ENCODE results near the gene MIEF1. TPM values are rescaled to one million over a fixed set of nuclear protein-coding genes. Genes with fewer than 3 reads are reported as not detected.

Gene MIEF1
- total RNA-seq, 2 donors from 2014 or later: 49.6 to 71.2 TPM

- Mint-ChIP-seq H3K27me3 (no peaks in the 10 kb centered on the region), H3K36me3 (no peaks in the 10 kb centered on the region), H3K9me3 (no peaks in the 10 kb centered on the region), H3K27ac (no peak overlapping the region), H3K4me1 (ENCODE audit: low read depth in 2 of 2) (peaks cover 5 to 7% of the 10 kb centered on the region in 2 donors), H3K4me3 (no peak overlapping the region)
- peak; percentile 77 for DNase-seq (ENCODE audit: low spot score)
- peak; percentile 91 for ATAC-seq
Measured at GRCh38 chr22:39490135-39490798, 11.8 kb upstream of the MIEF1 start.

GRCh38 chr22:39490966-39491680, 11.0 kb upstream of the MIEF1 start:
- Mint-ChIP-seq H3K27me3 (no peaks in the 10 kb centered on the region), H3K4me1 (ENCODE audit: low read depth in 2 of 2) (peaks cover 5 to 7% of the 10 kb centered on the region in 2 donors), H3K36me3 (no peaks in the 10 kb centered on the region), H3K27ac (no peak overlapping the region), H3K9me3 (no peaks in the 10 kb centered on the region), H3K4me3 (no peak overlapping the region)
- ATAC-seq (no peak), DNase-seq (ENCODE audit: low spot score) (no peak)

GRCh38 chr22:39491696-39492095, 10.4 kb upstream of the MIEF1 start:
- ATAC-seq: no peak
- Mint-ChIP-seq H3K9me3 (no peaks in the 10 kb centered on the region), H3K4me3 (no peak overlapping the region), H3K36me3 (no peaks in the 10 kb centered on the region), H3K27ac (no peak overlapping the region), H3K27me3 (no peaks in the 10 kb centered on the region), H3K4me1 (ENCODE audit: low read depth in 2 of 2) (peaks cover 5 to 7% of the 10 kb centered on the region in 2 donors)
- DNase-seq (ENCODE audit: low spot score): no peak

- Mint-ChIP-seq H3K27ac (no peak overlapping the region), H3K36me3 (no peaks in the 10 kb centered on the region), H3K4me1 (ENCODE audit: low read depth in 2 of 2) (peaks cover 5 to 7% of the 10 kb centered on the region in 2 donors), H3K4me3 (no peak overlapping the region), H3K27me3 (no peaks in the 10 kb centered on the region), H3K9me3 (no peaks in the 10 kb centered on the region)
- ATAC-seq (no peak), DNase-seq (ENCODE audit: low spot score) (no peak)
Measured at GRCh38 chr22:39492186-39492585, 9.9 kb upstream of the MIEF1 start.

- Mint-ChIP-seq H3K9me3 (no peaks in the 10 kb centered on the region), H3K36me3 (no peaks in the 10 kb centered on the region), H3K4me1 (ENCODE audit: low read depth in 2 of 2) (peaks cover 5 to 7% of the 10 kb centered on the region in 2 donors), H3K27ac (no peak overlapping the region), H3K4me3 (no peak overlapping the region), H3K27me3 (no peaks in the 10 kb centered on the region)
- DNase-seq (ENCODE audit: low spot score): no peak
- ATAC-seq: no peak
Measured at GRCh38 chr22:39493759-39494158, 8.3 kb upstream of the MIEF1 start.

GRCh38 chr22:39494471-39495120, 7.5 kb upstream of the MIEF1 start:
- Mint-ChIP-seq H3K4me3 (no peak overlapping the region), H3K9me3 (no peaks in the 10 kb centered on the region), H3K27me3 (no peaks in the 10 kb centered on the region), H3K4me1 (ENCODE audit: low read depth in 2 of 2) (peaks cover 5 to 7% of the 10 kb centered on the region in 2 donors), H3K27ac (peak overlapping the region in 1 of 2 donors; percentile 44), H3K36me3 (no peaks in the 10 kb centered on the region)
- no peak for ATAC-seq
- DNase-seq (ENCODE audit: low spot score): no peak

GRCh38 chr22:39496131-39496838, 5.8 kb upstream of the MIEF1 start:
- H3K27me3 Mint-ChIP-seq: no peaks in the 10 kb centered on the region
- no peaks in the 10 kb centered on the region for H3K36me3 Mint-ChIP-seq
- no peak overlapping the region for H3K4me3 Mint-ChIP-seq
- ATAC-seq (peak; percentile 56 to 66), DNase-seq (ENCODE audit: low spot score) (no peak)
- H3K4me1 Mint-ChIP-seq (ENCODE audit: low read depth in 2 of 2): no peaks in the 10 kb centered on the region
- no peaks in the 10 kb centered on the region for H3K9me3 Mint-ChIP-seq
- no peak overlapping the region for H3K27ac Mint-ChIP-seq

- H3K4me1 Mint-ChIP-seq (ENCODE audit: low read depth in 2 of 2): peaks cover 5 to 10% of the 10 kb centered on the region in 2 donors
- H3K27ac Mint-ChIP-seq: peak overlapping the region in 1 of 2 donors; percentile 20
- H3K27me3 Mint-ChIP-seq: no peaks in the 10 kb centered on the region
- no peaks in the 10 kb centered on the region for H3K36me3 Mint-ChIP-seq
- H3K9me3 Mint-ChIP-seq: no peaks in the 10 kb centered on the region
- no peak overlapping the region for H3K4me3 Mint-ChIP-seq
- DNase-seq (ENCODE audit: low spot score) (no peak), ATAC-seq (no peak)
Measured at GRCh38 chr22:39497429-39497828, 4.7 kb upstream of the MIEF1 start.

- H3K4me1 Mint-ChIP-seq (ENCODE audit: low read depth in 2 of 2): peaks cover 6 to 16% of the 10 kb centered on the region in 2 donors
- ATAC-seq (no peak), DNase-seq (ENCODE audit: low spot score) (no peak)
- H3K27me3 Mint-ChIP-seq: no peaks in the 10 kb centered on the region
- no peaks in the 10 kb centered on the region for H3K9me3 Mint-ChIP-seq
- H3K36me3 Mint-ChIP-seq: peaks cover 2% of the 10 kb centered on the region
- H3K4me3 Mint-ChIP-seq: no peak overlapping the region
- no peak overlapping the region for H3K27ac Mint-ChIP-seq
Measured at GRCh38 chr22:39498368-39498767, 3.7 kb upstream of the MIEF1 start.

- no peak for DNase-seq (ENCODE audit: low spot score)
- Mint-ChIP-seq H3K27ac (no peak overlapping the region), H3K27me3 (no peaks in the 10 kb centered on the region), H3K4me1 (ENCODE audit: low read depth in 2 of 2) (peaks cover 9 to 20% of the 10 kb centered on the region in 2 donors), H3K4me3 (no peak overlapping the region), H3K9me3 (no peaks in the 10 kb centered on the region), H3K36me3 (peaks cover 5% of the 10 kb centered on the region)
- ATAC-seq: no peak
Measured at GRCh38 chr22:39498802-39499201, 3.3 kb upstream of the MIEF1 start.

GRCh38 chr22:39500101-39500500, 2.0 kb upstream of the MIEF1 start:
- no peak overlapping the region for H3K4me3 Mint-ChIP-seq
- H3K36me3 Mint-ChIP-seq: peaks cover 5% of the 10 kb centered on the region
- H3K4me1 Mint-ChIP-seq (ENCODE audit: low read depth in 2 of 2): peaks cover 12 to 27% of the 10 kb centered on the region in 2 donors
- no peaks in the 10 kb centered on the region for H3K27me3 Mint-ChIP-seq
- no peaks in the 10 kb centered on the region for H3K9me3 Mint-ChIP-seq
- DNase-seq (ENCODE audit: low spot score) (no peak), ATAC-seq (no peak)
- H3K27ac Mint-ChIP-seq: peak overlapping the region in 1 of 2 donors; percentile 0

GRCh38 chr22:39501644-39502108, 414 bp upstream of the MIEF1 start:
- H3K9me3 Mint-ChIP-seq: no peaks in the 10 kb centered on the region
- H3K36me3 Mint-ChIP-seq: peaks cover 20% of the 10 kb centered on the region
- H3K4me1 Mint-ChIP-seq (ENCODE audit: low read depth in 2 of 2): peaks cover 23 to 39% of the 10 kb centered on the region in 2 donors
- H3K27me3 Mint-ChIP-seq: no peaks in the 10 kb centered on the region
- ATAC-seq (no peak), DNase-seq (ENCODE audit: low spot score) (no peak)
- peak overlapping the region; percentile 87 to 90 for H3K27ac Mint-ChIP-seq
- peak overlapping the region; percentile 97 for H3K4me3 Mint-ChIP-seq

GRCh38 chr22:39502789-39503409, 809 bp downstream of the MIEF1 start:
- peak in 1 of 2 donors; percentile 2 for ATAC-seq
- H3K9me3 Mint-ChIP-seq: no peaks in the 10 kb centered on the region

More at GRCh38 chr22:39502789-39503409, 809 bp downstream of the MIEF1 start:
- peak overlapping the region; percentile 81 to 90 for H3K27ac Mint-ChIP-seq
- H3K4me1 Mint-ChIP-seq (ENCODE audit: low read depth in 2 of 2): peaks cover 26 to 42% of the 10 kb centered on the region in 2 donors
- DNase-seq (ENCODE audit: low spot score): no peak
- peaks cover 24% of the 10 kb centered on the region for H3K36me3 Mint-ChIP-seq
- peak overlapping the region; percentile 97 for H3K4me3 Mint-ChIP-seq
- H3K27me3 Mint-ChIP-seq: no peaks in the 10 kb centered on the region

All from natural killer cell treated with Interleukin-12 subunit alpha and Interleukin-12 subunit beta and Interleukin-15 and Interleukin-18, amount 100 ng/mL, for 72 hours (primary cell).